ENCODE measurements around the gene DHFR2.
"Not testable (repeated sequence)": the region's sequence is repeated elsewhere in the genome, so short reads cannot be mapped to it uniquely, and the experiment has no call there.

DHFR2 gene

GRCh38 chr3:94062513-94063404 is at the start of gene DHFR2, which contains the start of gene NSUN3:
Gene DHFR2 (minus strand): TSS chr3:94062916. CDS start chr3:94061511, 1,405 bp downstream.
Gene NSUN3 (plus strand): TSS chr3:94063061. CDS start chr3:94063127, 66 bp downstream.
- DNase-seq (ENCODE audit: low read depth in 2 of 3, low spot score in 2 of 3) = peak; percentile 63 to 68 (median 65)

- no peak for DNase-seq (ENCODE audit: low read depth in 2 of 3, low spot score in 2 of 3)
Observed at GRCh38 chr3:94110854-94111253, 48.1 kb upstream of the DHFR2 start.

GRCh38 chr3:94110232-94110631 is 47.5 kb upstream of the DHFR2 start:
- not testable (repeated sequence) for DNase-seq (ENCODE audit: low read depth in 2 of 3, low spot score in 2 of 3)

- no peak for DNase-seq (ENCODE audit: low read depth in 2 of 3, low spot score in 2 of 3)
Observed at GRCh38 chr3:94106268-94106667, 43.6 kb upstream of the DHFR2 start.

- no peak for DNase-seq (ENCODE audit: low read depth in 2 of 3, low spot score in 2 of 3)
Observed at GRCh38 chr3:94101860-94102259, 39.1 kb upstream of the DHFR2 start.

- DNase-seq (ENCODE audit: low read depth in 2 of 3, low spot score in 2 of 3) = no peak
Observed at GRCh38 chr3:94099311-94099710, 36.6 kb upstream of the DHFR2 start.

- no peak for DNase-seq (ENCODE audit: low read depth in 2 of 3, low spot score in 2 of 3)
Observed at GRCh38 chr3:94098452-94098851, 35.7 kb upstream of the DHFR2 start.

- no peak for DNase-seq (ENCODE audit: low read depth in 2 of 3, low spot score in 2 of 3)
Observed at GRCh38 chr3:94095111-94095510, 32.4 kb upstream of the DHFR2 start.

- no peak for DNase-seq (ENCODE audit: low read depth in 2 of 3, low spot score in 2 of 3)
Observed at GRCh38 chr3:94093151-94093550, 30.4 kb upstream of the DHFR2 start.

- no peak for DNase-seq (ENCODE audit: low read depth in 2 of 3, low spot score in 2 of 3)
Observed at GRCh38 chr3:94092086-94092485, 29.4 kb upstream of the DHFR2 start.

GRCh38 chr3:94089126-94089525 is 26.4 kb upstream of the DHFR2 start:
- no peak for DNase-seq (ENCODE audit: low read depth in 2 of 3, low spot score in 2 of 3)

- DNase-seq (ENCODE audit: low read depth in 2 of 3, low spot score in 2 of 3) = no peak
Observed at GRCh38 chr3:94083261-94083660, 20.5 kb upstream of the DHFR2 start.

GRCh38 chr3:94082391-94082937 is 19.7 kb upstream of the DHFR2 start:
- no peak for DNase-seq (ENCODE audit: low read depth in 2 of 3, low spot score in 2 of 3)

- no peak for DNase-seq (ENCODE audit: low read depth in 2 of 3, low spot score in 2 of 3)
Observed at GRCh38 chr3:94081884-94082283, 19.2 kb upstream of the DHFR2 start.

GRCh38 chr3:94080552-94080951 is 17.8 kb upstream of the DHFR2 start:
- DNase-seq (ENCODE audit: low read depth in 2 of 3, low spot score in 2 of 3) = not testable (repeated sequence)

GRCh38 chr3:94076055-94076454 is 13.3 kb upstream of the DHFR2 start:
- no peak for DNase-seq (ENCODE audit: low read depth in 2 of 3, low spot score in 2 of 3)

- DNase-seq (ENCODE audit: low read depth in 2 of 3, low spot score in 2 of 3) = no peak
Observed at GRCh38 chr3:94071713-94072284, 9.1 kb upstream of the DHFR2 start.

GRCh38 chr3:94070341-94070911 is 7.7 kb upstream of the DHFR2 start:
- DNase-seq (ENCODE audit: low read depth in 2 of 3, low spot score in 2 of 3) = no peak

GRCh38 chr3:94069194-94069813 is 6.6 kb upstream of the DHFR2 start:
- no peak for DNase-seq (ENCODE audit: low read depth in 2 of 3, low spot score in 2 of 3)

- no peak for DNase-seq (ENCODE audit: low read depth in 2 of 3, low spot score in 2 of 3)
Observed at GRCh38 chr3:94066506-94067500, 4.1 kb upstream of the DHFR2 start.
